ENCODE results near the gene GJA1. TPM values are rescaled to one million over a fixed set of nuclear protein-coding genes. Genes with fewer than 3 reads are reported as not detected.

Gene GJA1
- total RNA-seq, 4 donors from 2014 or later: 170 to 484 (median 346) TPM

DNA sequence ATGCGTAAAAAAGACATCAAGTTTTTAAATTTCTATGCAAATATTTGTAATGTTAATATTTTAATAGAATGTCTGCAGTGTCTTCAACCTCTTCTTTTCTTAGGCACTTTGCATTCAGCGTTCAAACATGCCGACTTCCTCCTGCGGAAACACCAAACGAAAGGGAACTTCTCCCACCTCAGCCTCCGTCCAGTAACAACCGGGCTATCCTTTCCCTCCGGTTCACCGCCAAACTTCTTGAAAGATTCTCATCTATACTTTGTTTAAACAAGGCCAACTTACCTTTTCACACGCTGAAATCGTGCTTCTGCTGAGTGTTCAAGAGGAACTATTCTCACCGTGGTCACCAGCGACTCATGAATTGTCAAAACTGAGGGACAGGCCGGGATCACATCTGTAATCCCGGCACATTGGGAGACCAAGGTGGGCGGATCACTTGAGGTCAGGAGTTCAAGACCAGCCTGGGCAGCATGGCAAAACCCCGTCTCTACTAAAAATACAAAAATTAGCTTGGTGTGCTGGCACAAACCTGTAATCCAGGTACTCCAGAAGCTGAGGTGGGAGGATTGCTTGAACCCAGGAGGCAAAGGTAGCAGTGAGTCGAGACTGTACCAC lies 44.8 kb downstream of the GJA1 start:
- Histone ChIP-seq H3K27ac (no peak overlapping the region), H3K27me3 (no peaks in the 10 kb centered on the region), H3K36me3 (no peaks in the 10 kb centered on the region), H3K4me1 (no peaks in the 10 kb centered on the region), H3K4me3 (no peak overlapping the region), H3K9me3 (no peaks in the 10 kb centered on the region)
- no peak for TF ChIP-seq POLR2A (IDR thresholded peaks at IDR 0.05)
- TF ChIP-seq, protein P1, sequence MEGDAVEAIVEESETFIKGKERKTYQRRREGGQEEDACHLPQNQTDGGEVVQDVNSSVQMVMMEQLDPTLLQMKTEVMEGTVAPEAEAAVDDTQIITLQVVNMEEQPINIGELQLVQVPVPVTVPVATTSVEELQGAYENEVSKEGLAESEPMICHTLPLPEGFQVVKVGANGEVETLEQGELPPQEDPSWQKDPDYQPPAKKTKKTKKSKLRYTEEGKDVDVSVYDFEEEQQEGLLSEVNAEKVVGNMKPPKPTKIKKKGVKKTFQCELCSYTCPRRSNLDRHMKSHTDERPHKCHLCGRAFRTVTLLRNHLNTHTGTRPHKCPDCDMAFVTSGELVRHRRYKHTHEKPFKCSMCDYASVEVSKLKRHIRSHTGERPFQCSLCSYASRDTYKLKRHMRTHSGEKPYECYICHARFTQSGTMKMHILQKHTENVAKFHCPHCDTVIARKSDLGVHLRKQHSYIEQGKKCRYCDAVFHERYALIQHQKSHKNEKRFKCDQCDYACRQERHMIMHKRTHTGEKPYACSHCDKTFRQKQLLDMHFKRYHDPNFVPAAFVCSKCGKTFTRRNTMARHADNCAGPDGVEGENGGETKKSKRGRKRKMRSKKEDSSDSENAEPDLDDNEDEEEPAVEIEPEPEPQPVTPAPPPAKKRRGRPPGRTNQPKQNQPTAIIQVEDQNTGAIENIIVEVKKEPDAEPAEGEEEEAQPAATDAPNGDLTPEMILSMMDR (IDR thresholded peaks at IDR 0.05): no peak
- TF ChIP-seq EP300 (IDR thresholded peaks at IDR 0.05): no peak
- TF ChIP-seq POLR2AphosphoS5 (IDR thresholded peaks at IDR 0.05): no peak
- 94% methylated on average over 18 of the region's 18 CpGs for WGBS
- no peak for DNase-seq (ENCODE audit: low spot score in 2 of 2)

DNA sequence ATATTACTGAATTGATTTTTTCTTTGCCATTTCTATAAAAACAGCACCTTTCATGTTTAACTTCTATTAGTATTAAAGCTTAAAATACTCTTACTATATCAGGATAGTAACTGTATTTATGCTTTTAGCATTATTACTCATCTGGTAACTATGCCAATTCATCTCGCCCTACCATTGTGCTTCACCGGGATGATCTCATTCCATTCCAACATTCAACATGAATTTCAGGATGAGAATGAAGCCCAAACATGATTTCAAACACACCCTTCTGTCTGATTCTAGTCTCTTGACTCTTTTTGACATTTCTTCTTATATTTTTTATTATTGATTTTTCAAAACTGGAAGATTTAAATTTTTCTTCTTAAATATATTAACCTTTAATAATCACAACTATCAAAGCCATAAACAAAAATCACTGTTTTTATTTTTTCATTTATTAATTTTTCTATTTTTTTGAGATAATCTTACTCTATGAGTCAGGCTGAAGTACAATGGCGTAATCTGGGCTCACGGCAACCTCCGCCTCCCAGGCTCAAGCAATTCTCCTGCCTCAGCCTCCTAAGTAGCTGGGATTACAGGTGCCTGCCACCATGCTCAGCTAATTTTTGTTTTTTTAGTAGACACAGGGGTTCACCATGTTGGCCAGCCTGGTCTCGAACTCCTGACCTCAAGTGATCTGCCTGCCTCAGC lies 46.7 kb downstream of the GJA1 start:
- no peak for TF ChIP-seq POLR2A (IDR thresholded peaks at IDR 0.05)
- TF ChIP-seq, protein P1 (IDR thresholded peaks at IDR 0.05): no peak
- no peak for TF ChIP-seq POLR2AphosphoS5 (IDR thresholded peaks at IDR 0.05)
- TF ChIP-seq EP300 (IDR thresholded peaks at IDR 0.05): no peak
- Histone ChIP-seq H3K4me3 (no peak overlapping the region), H3K4me1 (peaks cover 10% of the 10 kb centered on the region), H3K27ac (peak overlapping the region; percentile 49), H3K9me3 (no peaks in the 10 kb centered on the region), H3K27me3 (no peaks in the 10 kb centered on the region), H3K36me3 (no peaks in the 10 kb centered on the region)
- DNase-seq (ENCODE audit: low spot score in 2 of 2): no peak
- 44% methylated on average over 6 of the region's 6 CpGs for WGBS

DNA sequence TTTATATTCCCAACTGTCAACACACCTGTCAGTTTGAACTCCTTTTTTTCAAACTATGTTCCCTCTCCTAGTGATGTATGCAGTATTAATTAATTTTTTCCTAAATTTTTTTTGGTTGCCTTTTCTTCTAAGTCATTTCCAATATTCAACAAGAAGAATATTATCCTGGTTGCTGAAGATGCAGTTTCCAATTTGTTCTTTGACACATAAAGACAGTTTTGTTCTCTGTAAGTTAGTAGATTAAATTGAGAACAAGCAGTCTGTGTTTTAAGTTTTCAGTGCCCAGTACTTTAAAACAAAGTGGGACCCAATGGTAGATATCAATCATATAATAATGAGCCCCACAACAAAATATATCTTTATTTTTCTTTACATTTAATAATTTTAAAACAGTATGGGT lies 47.3 kb downstream of the GJA1 start:
- TF ChIP-seq, protein P1 (IDR thresholded peaks at IDR 0.05): no peak
- TF ChIP-seq EP300 (IDR thresholded peaks at IDR 0.05): no peak
- no peak for TF ChIP-seq POLR2A (IDR thresholded peaks at IDR 0.05)
- TF ChIP-seq POLR2AphosphoS5 (IDR thresholded peaks at IDR 0.05): no peak
- H3K27me3 ChIP-seq: no peaks in the 10 kb centered on the region
- no peak overlapping the region for H3K4me3 ChIP-seq
- H3K4me1 ChIP-seq: peaks cover 10% of the 10 kb centered on the region
- H3K9me3 ChIP-seq: no peaks in the 10 kb centered on the region
- DNase-seq (ENCODE audit: low spot score in 2 of 2): no peak
- H3K27ac ChIP-seq: peak overlapping the region; percentile 49
- H3K36me3 ChIP-seq: no peaks in the 10 kb centered on the region

DNA sequence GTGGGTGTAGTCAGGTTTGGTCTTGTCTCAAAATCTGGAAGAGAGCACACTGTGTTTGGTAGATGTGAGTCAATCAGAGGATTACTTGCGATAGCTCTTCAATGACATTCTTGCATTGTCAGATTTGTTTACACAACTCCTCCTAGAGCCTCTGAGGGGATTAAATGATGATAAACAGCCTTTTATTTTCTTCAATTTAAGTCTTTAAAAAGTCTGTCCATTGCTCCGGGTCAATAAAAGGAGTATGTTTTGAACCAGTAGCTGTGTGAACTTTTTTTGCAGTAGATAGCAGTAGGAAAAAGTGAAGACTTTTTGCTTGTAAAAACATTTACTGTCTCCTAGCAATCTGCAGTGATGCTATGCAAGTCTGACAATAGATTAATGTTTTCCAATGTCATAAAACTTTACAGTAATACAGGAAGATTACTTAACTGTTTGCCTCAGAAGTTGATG lies 49.9 kb downstream of the GJA1 start:
- peak overlapping the region; percentile 75 for H3K27ac ChIP-seq

DNA sequence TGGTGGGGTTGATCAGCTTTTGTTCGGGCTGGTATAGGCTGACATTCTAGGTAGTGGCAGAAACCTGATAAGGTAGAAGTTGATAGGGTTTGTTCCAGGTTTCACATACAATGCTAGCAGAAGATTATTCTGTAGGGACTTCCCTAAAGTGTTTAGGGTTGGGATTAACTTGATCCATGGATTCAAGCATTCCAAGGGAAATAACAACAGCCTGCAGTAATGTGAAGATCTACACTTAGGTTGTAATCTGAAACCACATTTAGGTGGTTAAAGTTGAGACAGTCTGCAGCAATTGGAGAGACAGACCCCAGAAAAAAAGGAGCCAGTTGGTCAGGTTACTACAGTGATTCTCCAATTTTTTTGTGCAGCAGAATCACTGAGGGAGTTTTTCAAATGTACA lies 56.1 kb downstream of the GJA1 start:
- H3K27me3 ChIP-seq: no peaks in the 10 kb centered on the region
- H3K27ac ChIP-seq: no peak overlapping the region
- 68% methylated on average over 1 of the region's 1 CpG for whole genome bisulfite sequencing
- H3K9me3 ChIP-seq: no peaks in the 10 kb centered on the region
- no peaks in the 10 kb centered on the region for H3K36me3 ChIP-seq
- peaks cover 11% of the 10 kb centered on the region for H3K4me1 ChIP-seq
- TF ChIP-seq POLR2AphosphoS5 (IDR thresholded peaks at IDR 0.05) (no peak), EP300 (IDR thresholded peaks at IDR 0.05) (no peak), POLR2A (IDR thresholded peaks at IDR 0.05) (no peak)
- TF ChIP-seq, protein P1 (IDR thresholded peaks at IDR 0.05): no peak
- DNase-seq (ENCODE audit: low spot score in 2 of 2): no peak
- no peak overlapping the region for H3K4me3 ChIP-seq

More for the DNA sequence above, 49.9 kb downstream of the GJA1 start:
- 15% methylated on average over 2 of the region's 2 CpGs for WGBS
- H3K4me3 ChIP-seq: no peak overlapping the region
- H3K4me1 ChIP-seq: peaks cover 18% of the 10 kb centered on the region
- H3K36me3 ChIP-seq: no peaks in the 10 kb centered on the region
- H3K27me3 ChIP-seq: no peaks in the 10 kb centered on the region
- TF ChIP-seq POLR2A (IDR thresholded peaks at IDR 0.05) (no peak), EP300 (IDR thresholded peaks at IDR 0.05) (no peak), POLR2AphosphoS5 (IDR thresholded peaks at IDR 0.05) (no peak)
- TF ChIP-seq, protein P1 (IDR thresholded peaks at IDR 0.05): no peak
- H3K9me3 ChIP-seq: no peaks in the 10 kb centered on the region
- no peak for DNase-seq (ENCODE audit: low spot score in 2 of 2)
